ENCODE data around the gene GFI1. TPM values are rescaled to one million over a fixed set of nuclear protein-coding genes. Genes with fewer than 3 reads are reported as not detected.

The GFI1 gene
- 0.15 TPM in 1 of 2 replicates, not detected in the other for total RNA-seq

GRCh38 chr1:92486251-92487077 lies at the start of gene GFI1:
Gene GFI1 (minus strand): TSS chr1:92486925. CDS start chr1:92483487, 3,438 bp downstream.

Other genes starting within 250 kb of the GFI1 start
- gene GLMN, start 187.9 kb downstream of the GFI1 start, total RNA-seq, result 6.3 and 12.2 TPM in 2 replicates
- 5.5 and 6.3 TPM in 2 replicates for gene RPAP2, start 187.9 kb downstream of the GFI1 start, total RNA-seq

All from smooth muscle cell of trachea (primary cell).